ENCODE measurements around the gene PGM2L1.

Gene PGM2L1

DNA sequence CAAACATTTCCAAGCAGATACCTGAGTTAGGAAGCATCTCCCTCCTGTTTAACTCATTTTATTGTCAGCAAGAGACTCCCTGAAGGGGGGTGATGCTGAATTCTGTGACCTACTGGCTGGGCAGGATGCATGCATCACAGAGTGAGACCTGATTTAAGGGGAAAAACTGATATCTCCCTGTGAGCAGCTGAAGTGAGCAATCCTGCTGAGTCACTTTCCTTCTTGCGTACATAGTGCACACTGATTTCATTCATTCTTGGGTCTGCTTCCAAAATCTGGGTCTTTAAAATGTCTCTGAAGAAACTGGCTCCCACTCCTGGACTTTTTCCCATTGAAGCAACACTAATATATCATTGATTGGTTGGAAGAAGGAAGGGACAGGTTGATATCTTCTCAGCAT is 110.1 kb downstream of the PGM2L1 start:
- TF ChIP-seq EZH2phosphoT487 (conservative IDR thresholded peaks at IDR 0.05; ENCODE audit: low read length) = no peak
- TF ChIP-seq, protein P1, sequence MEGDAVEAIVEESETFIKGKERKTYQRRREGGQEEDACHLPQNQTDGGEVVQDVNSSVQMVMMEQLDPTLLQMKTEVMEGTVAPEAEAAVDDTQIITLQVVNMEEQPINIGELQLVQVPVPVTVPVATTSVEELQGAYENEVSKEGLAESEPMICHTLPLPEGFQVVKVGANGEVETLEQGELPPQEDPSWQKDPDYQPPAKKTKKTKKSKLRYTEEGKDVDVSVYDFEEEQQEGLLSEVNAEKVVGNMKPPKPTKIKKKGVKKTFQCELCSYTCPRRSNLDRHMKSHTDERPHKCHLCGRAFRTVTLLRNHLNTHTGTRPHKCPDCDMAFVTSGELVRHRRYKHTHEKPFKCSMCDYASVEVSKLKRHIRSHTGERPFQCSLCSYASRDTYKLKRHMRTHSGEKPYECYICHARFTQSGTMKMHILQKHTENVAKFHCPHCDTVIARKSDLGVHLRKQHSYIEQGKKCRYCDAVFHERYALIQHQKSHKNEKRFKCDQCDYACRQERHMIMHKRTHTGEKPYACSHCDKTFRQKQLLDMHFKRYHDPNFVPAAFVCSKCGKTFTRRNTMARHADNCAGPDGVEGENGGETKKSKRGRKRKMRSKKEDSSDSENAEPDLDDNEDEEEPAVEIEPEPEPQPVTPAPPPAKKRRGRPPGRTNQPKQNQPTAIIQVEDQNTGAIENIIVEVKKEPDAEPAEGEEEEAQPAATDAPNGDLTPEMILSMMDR (IDR thresholded peaks at IDR 0.05; ENCODE audit: insufficient read depth, low read length, poor library complexity, severe bottlenecking) = no peak
- Histone ChIP-seq H3K4me3 (ENCODE audit: insufficient read depth, low read length, poor library complexity, severe bottlenecking) (no peak overlapping the region), H2AFZ (ENCODE audit: low read depth, low read length, severe bottlenecking) (no peak overlapping the region), H3K9me3 (ENCODE audit: insufficient read depth, low read length) (no peaks in the 10 kb centered on the region), H4K20me1 (ENCODE audit: low read depth, low read length) (no peaks in the 10 kb centered on the region), H3K9me2 (replicated peaks; ENCODE audit: insufficient read depth, low read length) (no peaks in the 10 kb centered on the region), H3K79me2 (ENCODE audit: insufficient read depth, low read length) (no peaks in the 10 kb centered on the region), H3F3A (ENCODE audit: insufficient read depth) (no peaks in the 10 kb centered on the region), H3K27me3 (ENCODE audit: low read length) (no peaks in the 10 kb centered on the region), H3K4me2 (ENCODE audit: low read depth, low read length, poor library complexity, severe bottlenecking) (no peak overlapping the region), H3K9ac (ENCODE audit: low read length) (no peak overlapping the region), H3K27ac (ENCODE audit: low read depth, low read length) (no peak overlapping the region), H3K36me3 (ENCODE audit: low read length) (no peaks in the 10 kb centered on the region)

DNA sequence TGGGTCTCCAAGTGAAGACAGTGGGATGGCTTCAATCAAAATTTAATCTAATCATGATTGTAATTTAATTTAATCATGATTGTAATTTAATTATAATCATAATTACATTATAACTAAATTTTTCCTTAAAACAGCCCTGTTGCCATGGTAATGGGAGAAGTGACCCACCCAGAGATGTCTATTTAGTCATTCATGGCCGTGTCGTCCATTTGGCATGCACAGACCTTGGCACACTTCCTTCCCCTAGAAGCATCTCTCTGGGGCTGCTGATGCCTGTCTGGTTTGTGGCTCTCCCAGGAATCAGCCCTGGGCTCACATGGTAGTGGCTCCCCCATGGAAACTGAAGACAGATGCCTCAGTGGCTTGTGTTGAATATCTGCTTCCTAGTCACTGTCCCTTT is 113.8 kb downstream of the PGM2L1 start:
- Histone ChIP-seq H3K27me3 (ENCODE audit: low read length) (no peaks in the 10 kb centered on the region), H3K9me3 (ENCODE audit: insufficient read depth, low read length) (no peaks in the 10 kb centered on the region), H3F3A (ENCODE audit: insufficient read depth) (no peaks in the 10 kb centered on the region), H2AFZ (ENCODE audit: low read depth, low read length, severe bottlenecking) (no peak overlapping the region), H3K79me2 (ENCODE audit: insufficient read depth, low read length) (no peaks in the 10 kb centered on the region), H3K36me3 (ENCODE audit: low read length) (no peaks in the 10 kb centered on the region), H4K20me1 (ENCODE audit: low read depth, low read length) (no peaks in the 10 kb centered on the region), H3K4me2 (ENCODE audit: low read depth, low read length, poor library complexity, severe bottlenecking) (no peak overlapping the region), H3K27ac (ENCODE audit: low read depth, low read length) (no peak overlapping the region), H3K9ac (ENCODE audit: low read length) (no peak overlapping the region), H3K9me2 (replicated peaks; ENCODE audit: insufficient read depth, low read length) (no peaks in the 10 kb centered on the region), H3K4me3 (ENCODE audit: insufficient read depth, low read length, poor library complexity, severe bottlenecking) (no peak overlapping the region)
- TF ChIP-seq EZH2phosphoT487 (conservative IDR thresholded peaks at IDR 0.05; ENCODE audit: low read length) = no peak
- TF ChIP-seq, protein P1 (IDR thresholded peaks at IDR 0.05; ENCODE audit: insufficient read depth, low read length, poor library complexity, severe bottlenecking) = no peak

DNA sequence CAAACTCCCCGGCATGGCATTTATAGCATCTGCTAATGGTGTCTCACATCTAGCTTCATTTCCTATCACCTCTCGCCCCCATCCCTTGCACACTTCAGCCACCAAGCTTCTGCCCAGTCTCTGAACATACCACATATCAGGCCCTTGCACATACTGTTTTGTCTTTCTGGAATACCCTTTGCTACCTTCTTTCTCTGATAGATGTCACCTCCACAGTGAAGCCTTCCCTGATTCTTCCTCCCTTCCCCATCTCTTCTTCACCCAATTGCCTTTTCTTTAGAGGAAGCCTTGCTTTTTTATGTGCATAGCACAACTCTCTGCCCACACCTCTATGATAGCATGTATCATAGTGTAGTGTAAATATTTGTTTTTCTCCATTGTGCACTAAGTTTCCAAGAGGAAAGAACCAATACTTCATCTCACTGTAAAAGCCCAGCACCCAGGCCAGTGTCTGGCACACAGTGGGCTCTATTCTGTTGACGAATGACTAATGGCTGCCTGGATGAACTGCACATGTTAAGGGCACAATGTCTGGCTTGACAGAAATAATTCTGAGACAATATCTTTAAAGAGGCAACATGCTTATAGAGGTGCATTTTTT is 114.6 kb downstream of the PGM2L1 start:
- H3K4me3 ChIP-seq (ENCODE audit: insufficient read depth, low read length, poor library complexity, severe bottlenecking) = no peak overlapping the region
- no peaks in the 10 kb centered on the region for H3K9me2 ChIP-seq (replicated peaks; ENCODE audit: insufficient read depth, low read length)

More for the DNA sequence above, 114.6 kb downstream of the PGM2L1 start:
- Histone ChIP-seq H3K9me3 (ENCODE audit: insufficient read depth, low read length) (no peaks in the 10 kb centered on the region), H3K4me2 (ENCODE audit: low read depth, low read length, poor library complexity, severe bottlenecking) (no peak overlapping the region), H3K27ac (ENCODE audit: low read depth, low read length) (no peak overlapping the region), H3F3A (ENCODE audit: insufficient read depth) (no peaks in the 10 kb centered on the region), H3K9ac (ENCODE audit: low read length) (no peak overlapping the region), H3K36me3 (ENCODE audit: low read length) (no peaks in the 10 kb centered on the region), H4K20me1 (ENCODE audit: low read depth, low read length) (no peaks in the 10 kb centered on the region), H3K27me3 (ENCODE audit: low read length) (no peaks in the 10 kb centered on the region), H3K79me2 (ENCODE audit: insufficient read depth, low read length) (no peaks in the 10 kb centered on the region), H2AFZ (ENCODE audit: low read depth, low read length, severe bottlenecking) (no peak overlapping the region)
- TF ChIP-seq EZH2phosphoT487 (conservative IDR thresholded peaks at IDR 0.05; ENCODE audit: low read length) = no peak
- TF ChIP-seq, protein P1 (IDR thresholded peaks at IDR 0.05; ENCODE audit: insufficient read depth, low read length, poor library complexity, severe bottlenecking) = no peak
